ENCODE results near the gene ATP11A. TPM values are rescaled to one million over a fixed set of nuclear protein-coding genes. Genes with fewer than 3 reads are reported as not detected.

ATP11A gene
- total RNA-seq, 2 experiments from 2014 or later: 28.8 to 30.2 TPM

DNA sequence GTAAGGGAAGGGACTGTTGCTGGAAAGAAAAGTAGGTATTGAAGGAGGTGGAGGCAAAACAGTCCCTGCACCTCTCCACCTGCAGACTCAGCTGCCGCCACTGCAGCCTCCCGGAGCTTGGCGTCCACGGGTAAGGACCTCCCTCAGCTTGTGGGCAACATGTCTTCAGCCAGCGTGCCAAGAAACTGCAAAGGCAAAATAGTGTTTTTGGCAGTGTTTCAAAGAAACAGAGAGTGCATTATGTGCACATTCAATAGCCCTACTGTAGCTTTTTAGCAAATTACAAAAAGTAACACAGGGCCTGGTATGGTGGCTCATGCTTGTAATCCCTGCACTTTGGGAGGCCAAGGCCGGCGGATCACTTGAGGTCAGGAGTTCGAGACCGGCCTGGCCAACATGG is 57.4 kb downstream of the ATP11A start:
- ChIA-PET CTCF (no interaction called here), POLR2A (no interaction called here)
- Mint-ChIP-seq H3K9me3 (no peaks in the 10 kb centered on the region), H3K4me1 (ENCODE audit: low read depth) (peaks cover 2% of the 10 kb centered on the region), H3K36me3 (ENCODE audit: low read depth) (no peaks in the 10 kb centered on the region), H3K27ac (no peak overlapping the region), H3K4me3 (no peak overlapping the region), H3K27me3 (no peaks in the 10 kb centered on the region)
- ATAC-seq: no peak
- intact Hi-C loops (cut with micrococcal nuclease): no loop called here
- no peak for DNase-seq
- TF ChIP-seq, protein P1, sequence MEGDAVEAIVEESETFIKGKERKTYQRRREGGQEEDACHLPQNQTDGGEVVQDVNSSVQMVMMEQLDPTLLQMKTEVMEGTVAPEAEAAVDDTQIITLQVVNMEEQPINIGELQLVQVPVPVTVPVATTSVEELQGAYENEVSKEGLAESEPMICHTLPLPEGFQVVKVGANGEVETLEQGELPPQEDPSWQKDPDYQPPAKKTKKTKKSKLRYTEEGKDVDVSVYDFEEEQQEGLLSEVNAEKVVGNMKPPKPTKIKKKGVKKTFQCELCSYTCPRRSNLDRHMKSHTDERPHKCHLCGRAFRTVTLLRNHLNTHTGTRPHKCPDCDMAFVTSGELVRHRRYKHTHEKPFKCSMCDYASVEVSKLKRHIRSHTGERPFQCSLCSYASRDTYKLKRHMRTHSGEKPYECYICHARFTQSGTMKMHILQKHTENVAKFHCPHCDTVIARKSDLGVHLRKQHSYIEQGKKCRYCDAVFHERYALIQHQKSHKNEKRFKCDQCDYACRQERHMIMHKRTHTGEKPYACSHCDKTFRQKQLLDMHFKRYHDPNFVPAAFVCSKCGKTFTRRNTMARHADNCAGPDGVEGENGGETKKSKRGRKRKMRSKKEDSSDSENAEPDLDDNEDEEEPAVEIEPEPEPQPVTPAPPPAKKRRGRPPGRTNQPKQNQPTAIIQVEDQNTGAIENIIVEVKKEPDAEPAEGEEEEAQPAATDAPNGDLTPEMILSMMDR (IDR thresholded peaks at IDR 0.05): no peak

DNA sequence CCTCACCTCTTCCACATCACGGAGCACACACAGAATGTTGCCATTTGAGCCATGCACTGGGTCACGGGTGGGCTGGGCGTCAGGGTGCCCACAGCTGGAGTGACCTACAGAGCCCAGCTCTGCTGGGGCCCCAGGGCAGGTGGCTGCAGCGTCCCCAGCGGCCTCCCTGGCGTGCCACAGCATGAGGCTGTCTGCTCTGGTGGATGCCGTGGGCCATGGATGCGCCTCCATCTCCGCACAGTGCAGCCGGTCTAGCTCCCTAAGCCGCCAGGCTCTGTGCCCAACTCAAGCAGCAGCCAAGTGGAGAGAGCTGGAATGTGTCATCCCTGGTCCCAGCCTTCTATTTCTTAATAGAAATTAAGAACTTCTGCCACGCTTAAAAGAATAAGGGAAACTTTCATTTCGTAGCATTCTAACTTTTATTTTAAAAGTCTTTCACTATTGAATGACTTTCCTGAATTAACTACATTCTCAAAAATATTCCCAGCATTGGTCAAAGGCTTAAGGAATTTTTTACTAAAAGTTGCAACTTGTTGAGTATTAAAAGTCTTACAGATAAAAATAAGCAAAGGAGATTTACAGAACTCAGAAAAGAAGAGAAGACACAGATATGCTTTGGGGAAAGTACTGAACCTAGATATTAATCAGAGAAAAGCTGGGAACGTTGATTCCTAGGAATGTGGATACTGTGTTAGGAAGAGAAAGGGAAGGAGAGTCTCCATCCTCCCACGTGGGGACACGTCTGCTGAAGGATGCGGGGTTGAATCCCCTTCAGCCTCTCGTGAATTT is 59.3 kb downstream of the ATP11A start:
- no peaks in the 10 kb centered on the region for H3K36me3 Mint-ChIP-seq (ENCODE audit: low read depth)
- peaks cover 16% of the 10 kb centered on the region for H3K4me1 Mint-ChIP-seq (ENCODE audit: low read depth)
- no peak overlapping the region for H3K4me3 Mint-ChIP-seq
- H3K27ac Mint-ChIP-seq: no peak overlapping the region
- ATAC-seq (no peak), DNase-seq (no peak)
- no peaks in the 10 kb centered on the region for H3K9me3 Mint-ChIP-seq
- TF ChIP-seq, protein P1 (IDR thresholded peaks at IDR 0.05): no peak
- intact Hi-C loops (cut with micrococcal nuclease): no loop called here
- H3K27me3 Mint-ChIP-seq: no peaks in the 10 kb centered on the region
- ChIA-PET CTCF (interaction anchor here (1.0 kb wide), 1 partner anchor 43 kb away, joined by 3 read pairs; no protein-coding TSS in a partner anchor), POLR2A (no interaction called here)

DNA sequence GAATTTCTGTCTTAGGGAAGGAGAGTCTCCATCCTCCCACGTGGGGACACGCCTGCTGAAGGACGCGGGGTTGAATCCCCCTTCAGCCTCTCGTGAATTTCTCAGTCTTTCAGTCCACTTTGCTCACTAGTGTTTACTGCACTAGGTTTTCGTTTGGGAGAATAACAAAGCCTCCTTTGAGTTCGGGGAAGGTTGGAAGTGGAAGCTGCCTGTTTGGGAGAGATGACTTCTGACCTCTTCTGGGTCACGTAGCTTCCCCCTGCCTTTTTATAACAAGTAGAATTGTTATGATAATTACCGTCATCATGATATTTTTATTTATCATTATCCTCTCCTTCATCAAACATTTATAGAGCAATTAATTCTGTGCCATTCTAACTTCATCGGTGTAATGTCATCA is 60.7 kb downstream of the ATP11A start:
- H3K4me3 Mint-ChIP-seq: no peak overlapping the region
- intact Hi-C loops (cut with micrococcal nuclease): no loop called here
- ChIA-PET POLR2A (no interaction called here), CTCF (interaction anchor here (0.8 kb wide), 1 partner anchor 13 kb away, joined by 3 read pairs; no protein-coding TSS in a partner anchor)
- no peak for ATAC-seq
- H3K36me3 Mint-ChIP-seq (ENCODE audit: low read depth): no peaks in the 10 kb centered on the region
- no peak for DNase-seq
- peaks cover 17% of the 10 kb centered on the region for H3K4me1 Mint-ChIP-seq (ENCODE audit: low read depth)
- TF ChIP-seq, protein P1 (IDR thresholded peaks at IDR 0.05): no peak
- H3K9me3 Mint-ChIP-seq: no peaks in the 10 kb centered on the region
- no peak overlapping the region for H3K27ac Mint-ChIP-seq
- no peaks in the 10 kb centered on the region for H3K27me3 Mint-ChIP-seq

DNA sequence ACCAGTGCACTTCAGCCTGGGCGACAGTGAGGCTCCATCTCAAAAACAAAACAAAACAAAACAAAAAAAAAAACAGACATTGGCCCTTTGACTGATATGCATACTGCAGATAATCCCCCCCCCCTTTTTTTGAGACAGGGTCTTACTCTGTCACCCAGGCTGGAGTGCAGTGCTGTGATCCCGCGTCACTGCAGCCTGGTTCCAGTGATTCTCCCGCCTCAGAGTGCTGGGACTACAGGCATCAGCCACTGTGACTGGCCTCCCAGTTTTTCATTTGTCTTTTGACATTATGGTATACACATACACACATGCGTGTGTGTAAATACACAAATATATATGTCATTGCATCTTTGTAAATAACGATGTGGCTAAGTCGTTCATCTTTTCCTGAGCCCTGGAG is 61.8 kb downstream of the ATP11A start:
- peaks cover 17% of the 10 kb centered on the region for H3K4me1 Mint-ChIP-seq (ENCODE audit: low read depth)
- no peaks in the 10 kb centered on the region for H3K36me3 Mint-ChIP-seq (ENCODE audit: low read depth)
- ChIA-PET POLR2A (no interaction called here), CTCF (no interaction called here)
- TF ChIP-seq, protein P1 (IDR thresholded peaks at IDR 0.05): no peak
- H3K27me3 Mint-ChIP-seq: no peaks in the 10 kb centered on the region
- ATAC-seq: no peak
- H3K9me3 Mint-ChIP-seq: no peaks in the 10 kb centered on the region
- no peak for DNase-seq
- intact Hi-C loops (cut with micrococcal nuclease): no loop called here
- no peak overlapping the region for H3K27ac Mint-ChIP-seq
- H3K4me3 Mint-ChIP-seq: no peak overlapping the region

DNA sequence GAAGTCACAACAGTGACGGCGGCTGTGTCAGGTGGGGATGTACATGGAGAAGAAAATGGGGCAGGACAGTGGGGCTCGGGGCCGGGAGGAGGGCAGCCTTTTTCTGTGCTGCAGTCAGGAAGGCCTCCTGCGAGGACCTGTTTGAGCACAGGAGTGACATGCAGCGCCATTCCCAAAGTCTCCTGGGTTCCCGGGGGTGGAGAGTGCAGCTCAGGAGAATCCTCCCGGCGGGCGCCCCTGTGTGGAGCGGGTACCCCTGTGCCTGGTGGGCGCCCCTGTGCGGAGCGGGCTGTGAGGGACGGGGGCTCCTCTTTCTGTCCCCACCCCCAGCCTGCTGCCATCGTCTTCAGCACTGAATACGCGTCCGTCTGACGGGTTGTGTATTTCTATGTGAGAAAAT is 62.4 kb downstream of the ATP11A start:
- H3K27me3 Mint-ChIP-seq: no peaks in the 10 kb centered on the region
- ChIA-PET CTCF (no interaction called here), POLR2A (no interaction called here)
- H3K36me3 Mint-ChIP-seq (ENCODE audit: low read depth): peaks cover under 1% of the 10 kb centered on the region
- no peak for DNase-seq
- H3K4me1 Mint-ChIP-seq (ENCODE audit: low read depth): peaks cover 17% of the 10 kb centered on the region
- no peak for ATAC-seq
- intact Hi-C loops (cut with micrococcal nuclease): no loop called here
- TF ChIP-seq, protein P1 (IDR thresholded peaks at IDR 0.05): no peak
- no peak overlapping the region for H3K4me3 Mint-ChIP-seq
- no peak overlapping the region for H3K27ac Mint-ChIP-seq
- H3K9me3 Mint-ChIP-seq: no peaks in the 10 kb centered on the region
